GM18867 (cell line): ENCODE measurements around the gene KIF26B.
"Not testable (repeated sequence)": the region's sequence is repeated elsewhere in the genome, so short reads cannot be mapped to it uniquely, and the experiment has no call there.

Experiments
- ATAC-seq: cut with Tn5 transposase; IDR thresholded peaks from one replicate; pipeline ENCODE4 v1.9.1; 2021; ENCODE audit warnings: mild to moderate bottlenecking, moderate library complexity; ENCODE audit not compliant: unreplicated experiment

Gene KIF26B

GRCh38 chr1:245345191-245345884 is 190.6 kb downstream of the KIF26B start:
- ATAC-seq, result no peak

- no peak for ATAC-seq
Measured at GRCh38 chr1:245348626-245349025, 193.8 kb downstream of the KIF26B start.

GRCh38 chr1:245353411-245353810 is 198.6 kb downstream of the KIF26B start:
- no peak for ATAC-seq

GRCh38 chr1:245353915-245354775 is 199.4 kb downstream of the KIF26B start:
- ATAC-seq, result no peak

DNA sequence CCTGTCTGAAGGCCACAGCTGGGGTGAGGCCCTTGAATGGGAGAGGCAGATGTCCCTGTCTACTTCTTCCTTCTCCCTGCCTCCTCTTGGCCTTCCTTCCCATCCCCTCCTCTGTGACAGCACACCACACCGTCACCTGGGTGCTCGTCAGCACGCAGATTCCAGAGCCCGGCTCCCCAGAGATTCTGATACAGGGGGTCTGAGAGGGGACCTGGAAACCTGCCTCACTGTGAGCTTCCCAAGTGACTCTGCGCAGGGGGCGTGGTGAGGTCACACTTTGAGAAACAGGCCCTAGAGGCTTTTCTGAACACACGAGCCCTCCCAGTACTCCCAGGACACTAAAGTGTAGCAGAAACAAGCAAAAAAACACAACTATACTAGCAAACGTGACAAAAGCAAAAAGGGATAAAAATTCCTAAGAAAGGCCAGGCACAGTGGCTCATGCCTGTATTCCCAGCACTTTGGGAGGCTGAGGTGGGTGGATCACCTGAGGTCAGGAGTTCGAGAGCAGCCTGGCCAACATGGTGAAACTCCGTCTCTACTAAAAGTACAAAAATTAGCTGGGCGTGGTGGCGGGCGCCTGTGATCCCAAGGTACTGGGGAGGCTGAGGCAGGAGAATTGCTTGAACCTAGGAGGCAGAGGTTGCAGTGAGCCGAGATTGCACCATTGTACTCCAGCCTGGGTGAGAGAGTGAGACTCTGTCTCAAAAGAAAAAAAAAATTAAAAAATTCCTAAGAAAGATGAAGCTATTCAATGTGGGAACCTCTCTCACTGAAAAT is 201.3 kb downstream of the KIF26B start:
- not testable (repeated sequence) for ATAC-seq

- no peak for ATAC-seq
Measured at GRCh38 chr1:245356891-245357585, 202.3 kb downstream of the KIF26B start.

DNA sequence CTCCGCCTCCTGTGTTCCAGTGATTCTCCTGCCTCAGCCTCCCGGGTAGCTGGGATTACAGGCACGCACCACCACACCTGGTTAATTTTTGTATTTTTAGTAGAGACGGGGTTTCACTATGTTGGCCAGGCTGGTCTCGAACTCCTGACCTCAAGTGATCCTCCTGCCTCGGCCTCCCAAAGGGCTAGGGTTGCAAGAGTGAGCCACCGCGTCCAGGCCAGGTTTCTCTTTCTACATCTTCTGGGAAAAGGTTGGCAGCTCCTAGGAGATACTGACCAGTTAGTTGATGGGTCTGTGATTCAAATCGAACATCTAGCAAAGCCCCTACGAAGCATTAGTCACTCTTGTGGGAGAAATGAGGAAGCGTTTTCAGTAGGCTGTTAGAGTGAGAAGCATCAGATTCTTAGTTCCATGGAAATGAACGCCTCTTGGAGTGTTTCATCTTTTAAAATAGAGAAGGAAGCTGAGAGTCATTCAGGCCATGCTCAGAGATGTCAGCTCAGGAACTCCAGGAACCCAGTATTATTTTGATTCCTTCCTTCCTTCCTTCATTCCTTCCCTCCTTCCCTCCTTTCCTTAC is 204.4 kb downstream of the KIF26B start:
- ATAC-seq, result not testable (repeated sequence)

- no peak for ATAC-seq
Measured at GRCh38 chr1:245361065-245361464, 206.3 kb downstream of the KIF26B start.

DNA sequence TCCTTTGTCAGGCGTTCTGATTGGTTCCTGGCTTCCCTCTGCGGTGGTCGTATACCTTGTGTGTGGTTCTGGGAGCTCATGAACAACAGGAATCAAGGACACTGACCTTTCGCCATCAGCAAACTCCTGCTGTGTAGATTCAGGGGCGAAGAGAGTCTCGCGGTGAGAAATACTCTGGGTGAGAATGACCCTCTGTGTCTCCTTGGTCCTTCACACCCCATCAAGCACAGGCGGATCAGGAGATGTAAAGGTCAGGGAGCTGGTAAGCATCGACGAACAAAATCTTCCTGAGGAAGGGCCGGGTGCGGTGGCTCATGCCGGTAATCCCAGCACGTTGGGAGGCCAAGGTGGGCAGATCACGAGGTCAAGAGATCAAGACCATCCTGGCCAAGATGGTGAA is 207.2 kb downstream of the KIF26B start:
- no peak for ATAC-seq

- no peak for ATAC-seq
Measured at GRCh38 chr1:245363461-245364200, 208.8 kb downstream of the KIF26B start.

DNA sequence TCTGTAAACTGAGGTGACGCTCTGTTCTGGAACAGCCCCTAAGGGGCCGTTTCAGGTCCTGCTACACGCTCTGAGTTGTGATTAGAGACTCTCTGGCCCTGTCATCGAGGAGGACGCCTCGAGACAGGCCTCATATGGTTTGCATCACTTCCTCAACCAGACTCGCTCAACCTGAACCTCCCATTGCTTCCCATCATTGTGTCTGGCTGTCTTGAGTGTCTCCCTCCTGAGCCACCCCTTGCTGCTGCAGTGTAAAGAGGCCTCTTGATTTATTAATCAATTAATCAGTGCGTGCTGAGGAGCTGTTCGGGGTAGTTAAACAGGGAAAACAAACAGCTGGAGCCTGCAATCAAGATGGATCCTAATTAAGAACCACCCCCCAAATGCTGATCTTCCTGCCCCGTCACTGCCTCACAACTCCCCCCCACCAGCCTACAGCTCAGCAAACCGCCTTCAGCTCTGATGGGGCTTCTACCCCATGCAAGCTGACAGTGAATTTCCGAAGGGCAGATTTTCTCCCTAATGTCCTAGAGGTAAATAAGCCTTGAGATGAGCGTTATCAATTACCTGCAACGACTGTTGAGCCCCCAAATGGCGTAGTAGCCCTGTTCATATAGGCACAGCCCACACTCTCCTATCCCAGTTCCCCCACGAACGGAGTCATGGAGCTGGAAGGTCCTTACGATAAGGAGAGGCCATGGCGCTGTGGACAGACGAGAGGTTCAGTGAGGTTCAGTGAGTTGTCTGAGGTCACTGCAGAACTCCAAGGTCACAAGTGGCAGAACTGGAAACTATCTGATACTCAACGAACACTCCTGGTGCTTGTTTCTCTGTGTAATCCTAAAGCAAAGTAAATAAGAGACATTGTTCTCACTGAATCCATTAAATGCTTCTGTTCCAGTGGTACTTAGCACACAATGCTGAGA is 210.6 kb downstream of the KIF26B start:
- ATAC-seq, result no peak

DNA sequence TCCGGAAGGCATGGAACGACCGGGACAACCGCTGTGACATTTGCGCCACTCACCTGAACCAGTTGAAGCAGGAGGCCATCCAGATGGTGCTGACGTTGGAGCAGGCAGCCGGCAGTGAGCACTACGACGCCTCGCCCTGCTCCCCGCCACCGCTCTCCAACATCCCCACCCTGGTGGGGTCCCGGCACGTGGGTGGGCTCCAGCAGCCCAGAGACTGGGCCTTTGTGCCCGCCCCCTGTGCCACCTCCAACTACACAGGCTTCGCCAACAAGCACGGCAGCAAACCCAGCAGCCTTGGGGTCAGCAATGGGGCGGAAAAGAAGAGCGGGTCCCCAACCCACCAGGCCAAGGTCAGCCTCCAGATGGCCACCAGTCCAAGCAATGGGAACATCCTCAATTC is 212.1 kb downstream of the KIF26B start:
- no peak for ATAC-seq

DNA sequence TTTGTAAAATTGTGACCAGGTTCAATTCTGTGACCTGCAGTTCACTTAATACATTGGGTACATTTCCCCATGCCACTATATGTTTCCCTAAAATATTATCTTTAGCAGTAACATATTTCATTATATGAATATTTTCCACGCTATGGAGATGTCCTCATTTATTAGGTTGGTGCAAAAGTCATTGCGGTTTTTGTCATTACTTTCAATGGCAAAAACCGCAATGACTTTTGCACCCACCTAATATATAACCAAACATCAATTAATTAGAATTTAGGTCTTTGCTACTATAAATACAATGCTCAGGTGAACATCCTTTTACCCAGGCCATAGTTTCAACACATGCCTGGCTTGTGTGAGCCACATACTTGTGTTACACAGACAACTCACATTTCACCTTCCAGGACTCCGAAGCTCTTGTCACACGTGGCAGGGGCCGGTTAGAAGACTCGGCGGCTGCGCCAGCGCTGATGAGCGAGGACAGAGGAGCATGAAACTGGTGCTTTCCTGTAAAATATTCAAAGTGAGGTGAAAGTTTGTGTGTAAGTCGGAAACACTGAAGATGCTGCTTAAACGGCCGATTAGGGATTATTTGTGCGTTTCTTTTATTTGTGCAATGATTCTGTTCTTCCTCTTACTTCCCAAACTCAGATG is 215.5 kb downstream of the KIF26B start:
- no peak for ATAC-seq

DNA sequence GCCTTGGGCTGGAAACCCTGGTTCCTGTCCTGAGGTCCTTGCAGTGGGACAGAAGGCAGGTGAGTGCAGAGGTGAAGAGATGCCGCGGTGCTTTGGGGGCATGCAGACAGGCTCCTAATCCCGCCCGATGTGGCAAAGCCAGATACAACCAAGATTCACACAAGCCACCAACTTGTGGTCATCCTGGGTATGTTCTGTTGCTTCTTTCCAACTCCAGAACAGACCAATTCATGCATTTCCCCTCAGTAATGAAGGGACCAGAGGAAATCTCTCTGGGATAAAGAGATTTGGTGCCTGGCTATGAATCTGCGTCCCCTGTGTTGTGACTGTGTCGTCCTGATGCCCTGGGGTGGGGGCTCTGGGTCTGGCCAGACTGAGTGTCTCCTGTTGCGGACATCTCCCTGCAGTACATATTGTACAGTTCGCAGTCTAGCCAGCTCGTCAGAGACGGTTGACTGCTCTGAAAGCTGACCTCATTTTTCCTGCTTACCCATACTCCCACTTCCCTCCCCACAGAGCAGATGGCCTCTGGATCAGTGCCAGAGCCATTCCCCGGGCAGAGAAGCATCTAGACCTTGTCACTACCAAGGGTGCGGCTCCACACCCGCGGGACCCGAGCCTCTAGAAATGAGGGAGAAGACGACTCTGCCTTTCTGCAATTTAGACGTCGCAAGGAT is 216.3 kb downstream of the KIF26B start:
- ATAC-seq, result no peak

DNA sequence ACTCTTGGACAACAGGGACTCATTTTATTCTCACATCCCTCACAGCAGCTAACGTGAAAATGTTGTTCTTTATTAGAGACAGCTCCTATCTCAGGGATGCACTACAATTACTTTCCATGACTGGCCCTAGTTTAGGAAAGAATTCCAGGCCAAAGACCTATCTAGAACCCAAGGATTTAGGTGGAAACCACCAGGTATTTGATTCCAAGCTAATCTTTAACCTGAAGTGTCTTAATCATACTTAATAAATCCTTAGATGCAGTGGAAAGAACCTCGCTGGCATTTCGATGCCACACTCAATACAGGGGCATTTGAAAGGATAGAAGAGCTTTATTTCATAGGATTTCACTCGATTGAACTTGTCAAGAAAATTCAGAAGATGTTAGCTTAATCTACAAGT is 218.3 kb downstream of the KIF26B start:
- no peak for ATAC-seq

DNA sequence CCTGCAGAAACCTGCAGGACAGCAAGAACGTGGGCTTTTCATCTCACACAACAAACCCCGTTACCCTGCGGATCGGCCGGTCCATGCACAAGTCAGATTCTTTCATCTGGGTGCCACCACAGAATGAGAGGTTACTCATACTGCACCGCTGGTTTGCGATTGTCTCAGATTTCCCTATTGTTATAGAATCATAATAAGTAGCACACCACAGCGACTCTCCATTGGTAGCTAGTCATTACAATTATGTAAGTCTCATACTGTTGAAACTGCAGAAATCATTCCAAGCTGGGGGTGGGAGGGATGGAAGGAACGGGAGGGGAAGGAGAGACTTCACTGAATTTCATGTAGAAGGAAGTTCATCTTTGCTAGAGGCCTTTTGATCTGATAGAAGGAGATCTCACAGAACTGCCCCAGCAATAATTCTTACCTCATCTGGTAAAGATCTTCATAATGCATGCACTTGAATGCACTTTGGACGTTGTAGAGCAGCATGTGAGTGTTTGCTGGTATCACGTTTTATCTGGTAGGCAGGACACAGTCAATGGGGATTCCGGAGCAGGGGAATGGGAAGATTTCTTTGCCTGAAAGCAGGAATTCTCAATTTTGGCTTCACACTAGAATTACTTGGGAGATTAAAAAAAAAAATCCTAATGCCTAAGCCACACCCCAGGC is 221.1 kb downstream of the KIF26B start:
- no peak for ATAC-seq

- no peak for ATAC-seq
Measured at GRCh38 chr1:245377854-245378253, 223.1 kb downstream of the KIF26B start.
